ENCODE measurements around the gene RAVER1.

DNA sequence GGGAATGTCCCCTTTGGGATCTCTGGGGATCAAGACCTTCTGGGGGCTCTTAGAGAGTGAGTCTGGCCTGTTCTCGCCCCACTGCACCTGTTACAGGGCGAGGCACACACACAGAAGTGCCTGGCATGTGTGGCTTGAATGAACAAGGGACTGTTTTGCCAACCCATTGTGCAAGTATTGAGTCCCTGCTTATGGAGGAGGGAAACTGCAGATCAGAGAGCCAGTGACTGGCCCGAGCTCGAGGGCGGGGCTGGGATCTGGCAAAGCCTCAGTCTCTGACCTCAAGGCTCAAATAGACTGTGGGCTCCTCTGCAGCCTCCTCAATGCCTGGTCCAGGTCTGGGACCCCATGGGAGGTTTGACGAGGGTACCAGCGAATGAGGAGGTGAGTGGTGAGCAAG, 5.5 kb downstream of the RAVER1 start:
- TF ChIP-seq KDM5B (IDR thresholded peaks at IDR 0.05; ENCODE audit: insufficient replicate concordance, low read depth, low read length) = no peak
- no peak for TF ChIP-seq PHB2 (IDR thresholded peaks at IDR 0.05; ENCODE audit: low read depth)
- TF ChIP-seq RNF2 (IDR thresholded peaks at IDR 0.05) = no peak
- TF ChIP-seq MTA3 (IDR thresholded peaks at IDR 0.05; ENCODE audit: borderline replicate concordance) = no peak
- TF ChIP-seq HNRNPLL (IDR thresholded peaks at IDR 0.05; ENCODE audit: low read depth, low read length, poor library complexity, severe bottlenecking) = no peak
- TF ChIP-seq GABPA (tag; conservative IDR thresholded peaks at IDR 0.05; ENCODE audit: low read depth) = no peak
- TF ChIP-seq, protein P1, sequence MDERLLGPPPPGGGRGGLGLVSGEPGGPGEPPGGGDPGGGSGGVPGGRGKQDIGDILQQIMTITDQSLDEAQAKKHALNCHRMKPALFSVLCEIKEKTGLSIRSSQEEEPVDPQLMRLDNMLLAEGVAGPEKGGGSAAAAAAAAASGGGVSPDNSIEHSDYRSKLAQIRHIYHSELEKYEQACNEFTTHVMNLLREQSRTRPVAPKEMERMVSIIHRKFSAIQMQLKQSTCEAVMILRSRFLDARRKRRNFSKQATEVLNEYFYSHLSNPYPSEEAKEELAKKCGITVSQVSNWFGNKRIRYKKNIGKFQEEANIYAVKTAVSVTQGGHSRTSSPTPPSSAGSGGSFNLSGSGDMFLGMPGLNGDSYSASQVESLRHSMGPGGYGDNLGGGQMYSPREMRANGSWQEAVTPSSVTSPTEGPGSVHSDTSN (CRISPR knock-in tag; IDR thresholded peaks at IDR 0.05; ENCODE audit: low read depth) = no peak
- TF ChIP-seq, protein P1 (tag; conservative IDR thresholded peaks at IDR 0.05; ENCODE audit: low read depth) = no peak
- TF ChIP-seq ZNF174 (CRISPR knock-in tag; IDR thresholded peaks at IDR 0.05) = no peak

Measured in K562 (cell line).